Activated naive CD4-positive, alpha-beta T cell treated with anti-CD3 and anti-CD28 coated beads, Interleukin-2, amount 50 U/mL, for 72 hours (primary cell): ENCODE data around the gene PLXNC1. TPM values are rescaled to one million over a fixed set of nuclear protein-coding genes. Genes with fewer than 3 reads are reported as not detected.
A peak's percentile ranks its signal among the peaks of the same experiment; 100 is the strongest.

Source experiments
- ATAC-seq, 2 donors: fragments of 150-1000 bp; cut with Tn5 transposase; 2 replicates each; pipeline ENCODE4 v1.10.0; 2021; ENCODE audit warnings: mild to moderate bottlenecking in 2 of 2, moderate library complexity in 2 of 2
- DNase-seq, 2 donors: peaks; one replicate each; pipeline ENCODE4 v3.0.0; 2021 to 2022; ENCODE audit warnings: low spot score in 2 of 2
- H3K27ac Mint-ChIP-seq, 2 donors: one replicate each; pipeline ENCODE4 v1.8.0; 2022; ENCODE audit warnings: mild to moderate bottlenecking in 2 of 2, mixed read lengths in 2 of 2
- H3K36me3 Mint-ChIP-seq, 2 donors: one replicate each; pipeline ENCODE4 v1.8.0; 2022; ENCODE audit warnings: mixed read lengths in 2 of 2
- H3K9me3 Mint-ChIP-seq, 2 donors: one replicate each; pipeline ENCODE4 v1.8.0; 2022; ENCODE audit warnings: mixed read lengths in 2 of 2
- total RNA-seq, 2 donors: library from RNA; stranded (reverse); gene quantifications; one replicate each; pipeline ENCODE4 v1.2.3, GENCODE V29; 2022

Gene PLXNC1
- total RNA-seq, 2 donors from 2014 or later, result 3.1 to 9.2 TPM

DNA sequence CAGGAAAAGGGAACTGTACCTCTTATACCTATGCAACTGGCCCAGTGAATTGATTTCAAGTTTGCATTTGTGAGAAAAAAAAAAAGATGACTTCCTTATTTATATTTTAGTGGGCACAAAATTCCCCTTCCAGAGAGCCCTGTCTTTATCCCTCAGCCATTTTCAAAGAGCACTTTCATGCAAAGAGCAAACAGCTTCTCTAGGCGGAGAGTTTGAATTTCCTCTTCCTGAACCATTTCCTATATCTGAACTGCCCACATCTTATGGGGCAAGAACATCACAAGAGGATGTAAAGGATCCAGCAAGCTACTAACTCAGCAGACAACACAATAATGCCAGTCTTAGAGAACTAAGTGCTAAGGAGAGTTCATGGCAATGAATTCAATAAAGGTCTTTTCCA lies 22.3 kb upstream of the PLXNC1 start:
- no peak overlapping the region for H3K27ac Mint-ChIP-seq
- H3K9me3 Mint-ChIP-seq, result peaks cover 0 to 14% of the 10 kb centered on the region in 2 donors
- no peaks in the 10 kb centered on the region for H3K36me3 Mint-ChIP-seq
- DNase-seq (no peak), ATAC-seq (no peak)

DNA sequence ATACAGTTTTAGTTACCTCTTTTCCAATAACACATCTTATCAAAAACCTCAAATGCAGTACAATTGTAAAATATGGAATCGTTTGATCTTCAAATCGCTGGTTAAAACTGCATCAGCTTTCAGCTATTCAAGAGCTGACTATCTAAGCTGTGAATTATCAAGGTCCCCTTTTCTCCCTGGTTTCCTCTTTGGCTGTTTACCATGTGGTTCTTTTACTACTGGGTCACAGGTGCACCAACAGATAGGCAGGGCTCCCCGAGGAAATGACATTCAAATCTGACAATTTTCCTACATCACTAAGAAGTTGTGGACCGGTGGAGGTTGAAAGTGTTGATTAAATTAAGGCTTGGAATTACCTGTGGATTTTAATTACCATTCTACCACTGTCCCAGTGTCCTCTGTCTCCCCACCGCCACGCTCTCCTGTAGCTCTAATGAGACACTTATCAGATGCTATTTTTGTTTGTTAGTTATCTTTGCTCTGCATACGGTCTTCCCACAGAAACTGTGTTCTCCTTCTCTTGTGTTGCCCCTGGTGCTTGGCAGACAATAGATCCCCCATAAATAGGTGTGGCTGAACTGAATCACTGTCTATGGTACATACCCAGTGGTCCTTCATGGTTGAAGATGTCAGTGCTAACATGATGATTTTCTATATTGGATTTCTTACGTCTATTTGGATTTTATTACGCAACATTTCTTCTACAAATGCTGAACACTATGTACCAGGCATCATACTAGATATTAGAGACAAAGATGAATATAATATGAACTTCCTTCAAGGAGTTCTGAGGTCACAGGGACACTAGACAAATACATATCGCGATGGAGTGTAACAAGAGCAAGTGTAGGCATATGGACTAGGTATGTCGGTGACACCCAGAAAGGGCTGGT lies 20.9 kb upstream of the PLXNC1 start:
- peaks cover 0 to 14% of the 10 kb centered on the region in 2 donors for H3K9me3 Mint-ChIP-seq
- no peaks in the 10 kb centered on the region for H3K36me3 Mint-ChIP-seq
- DNase-seq (no peak), ATAC-seq (no peak)
- H3K27ac Mint-ChIP-seq, result no peak overlapping the region

DNA sequence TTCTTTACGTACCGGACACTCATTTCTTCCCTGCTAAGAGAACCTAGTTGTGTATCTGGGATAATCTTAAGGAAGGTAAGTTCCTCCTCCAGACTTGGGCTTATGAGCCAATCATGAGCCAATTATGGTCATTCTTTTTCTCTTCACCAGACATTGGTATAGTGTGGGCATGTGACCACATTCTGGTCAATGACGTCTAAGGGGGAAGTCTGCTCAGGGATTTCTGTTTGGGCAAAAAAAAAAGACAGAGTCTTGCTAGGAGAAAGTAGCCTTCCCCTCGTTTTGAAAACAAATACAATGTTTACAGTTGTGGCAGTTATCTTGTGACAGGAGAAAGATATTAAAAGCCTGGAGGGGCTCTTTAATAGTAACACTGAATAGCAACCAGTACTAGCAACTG lies 20.1 kb upstream of the PLXNC1 start:
- Mint-ChIP-seq H3K27ac (no peak overlapping the region), H3K36me3 (no peaks in the 10 kb centered on the region), H3K9me3 (peaks cover 0 to 14% of the 10 kb centered on the region in 2 donors)
- DNase-seq (no peak), ATAC-seq (no peak)

DNA sequence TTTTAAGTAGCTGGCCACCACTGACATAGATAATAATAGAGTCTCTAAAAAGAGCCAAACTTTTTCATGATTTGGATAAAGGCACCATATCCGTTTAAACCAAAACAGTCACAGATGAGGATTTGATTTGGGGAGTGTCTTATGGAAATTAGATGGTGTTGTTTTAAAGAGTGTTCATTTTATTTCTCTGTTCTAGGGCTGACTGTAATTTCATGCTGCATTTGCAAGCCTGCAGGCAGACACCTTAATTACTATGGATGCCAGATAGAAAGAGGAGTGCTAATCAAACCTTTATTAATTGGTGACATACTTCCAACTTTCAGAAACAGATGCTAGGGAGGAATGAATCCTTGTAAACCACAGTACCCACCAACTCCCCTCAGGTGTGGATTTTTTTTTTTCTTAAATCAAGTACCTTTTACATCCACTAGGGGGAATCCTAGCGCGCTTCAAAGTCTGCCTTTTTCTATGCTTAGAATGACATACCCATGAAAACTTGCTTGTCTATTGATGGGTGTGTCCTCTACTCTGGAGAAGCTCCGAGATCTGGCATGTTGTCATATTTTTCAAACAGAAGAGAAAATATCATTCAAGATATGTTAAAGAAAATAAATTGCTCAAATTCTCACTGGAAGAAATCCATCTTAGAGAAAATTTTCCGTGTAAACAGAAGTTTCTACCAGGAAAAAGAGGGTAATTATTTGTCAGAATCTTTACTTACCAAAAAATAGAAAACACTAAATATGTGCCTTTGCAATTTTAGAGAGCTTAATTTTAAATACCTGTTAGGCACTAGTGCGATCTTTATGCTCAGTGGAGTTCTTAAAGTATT lies 14.2 kb upstream of the PLXNC1 start:
- no peak overlapping the region for H3K27ac Mint-ChIP-seq
- DNase-seq, result no peak

DNA sequence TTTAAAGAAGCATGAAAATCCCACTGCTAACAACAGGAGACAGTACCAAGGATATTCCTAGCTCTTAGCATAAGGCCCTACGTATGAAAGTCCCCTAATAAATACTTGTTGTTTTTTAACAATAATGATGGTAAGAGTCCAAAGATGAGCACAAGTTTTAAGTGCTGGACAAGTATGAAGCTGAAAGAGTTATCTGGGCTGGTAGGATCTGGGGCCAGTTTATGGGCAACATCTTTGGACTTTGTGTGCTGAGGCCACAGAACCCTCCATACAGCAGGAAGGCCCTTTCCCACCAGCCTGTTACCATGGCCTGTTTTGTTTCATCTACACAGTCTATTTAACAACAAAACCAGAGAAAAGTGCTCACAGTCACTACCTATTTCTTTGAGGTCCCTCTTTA lies 12.5 kb upstream of the PLXNC1 start:
- H3K27ac Mint-ChIP-seq, result no peak overlapping the region
- no peaks in the 10 kb centered on the region for H3K9me3 Mint-ChIP-seq
- ATAC-seq (no peak), DNase-seq (no peak)
- H3K36me3 Mint-ChIP-seq, result no peaks in the 10 kb centered on the region

More for the DNA sequence above, 14.2 kb upstream of the PLXNC1 start:
- peaks cover 0 to 5% of the 10 kb centered on the region in 2 donors for H3K9me3 Mint-ChIP-seq
- H3K36me3 Mint-ChIP-seq, result no peaks in the 10 kb centered on the region
- ATAC-seq, result peak; percentile 64 to 70

DNA sequence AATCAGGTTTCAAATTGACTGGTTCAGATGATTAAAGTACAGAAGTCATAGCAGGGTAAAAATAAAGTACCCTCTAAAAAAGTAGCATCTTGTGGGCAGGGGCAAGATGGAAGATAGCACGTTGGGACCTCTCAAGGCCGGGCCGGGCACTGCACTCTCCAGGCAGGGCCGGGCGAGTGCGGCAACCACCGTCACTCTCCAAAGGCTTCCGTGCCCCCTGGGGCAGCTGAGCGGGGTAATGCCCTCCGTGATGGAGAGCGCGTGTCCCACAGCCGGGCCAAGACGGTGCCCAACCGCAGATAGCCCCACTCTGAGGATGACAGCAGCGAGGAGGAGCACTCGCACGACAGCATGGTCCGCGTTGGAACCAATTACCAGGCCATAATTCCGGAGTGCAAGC lies 8.6 kb upstream of the PLXNC1 start:
- DNase-seq, result no peak
- no peak for ATAC-seq
- Mint-ChIP-seq H3K9me3 (no peaks in the 10 kb centered on the region), H3K27ac (no peak overlapping the region), H3K36me3 (no peaks in the 10 kb centered on the region)

DNA sequence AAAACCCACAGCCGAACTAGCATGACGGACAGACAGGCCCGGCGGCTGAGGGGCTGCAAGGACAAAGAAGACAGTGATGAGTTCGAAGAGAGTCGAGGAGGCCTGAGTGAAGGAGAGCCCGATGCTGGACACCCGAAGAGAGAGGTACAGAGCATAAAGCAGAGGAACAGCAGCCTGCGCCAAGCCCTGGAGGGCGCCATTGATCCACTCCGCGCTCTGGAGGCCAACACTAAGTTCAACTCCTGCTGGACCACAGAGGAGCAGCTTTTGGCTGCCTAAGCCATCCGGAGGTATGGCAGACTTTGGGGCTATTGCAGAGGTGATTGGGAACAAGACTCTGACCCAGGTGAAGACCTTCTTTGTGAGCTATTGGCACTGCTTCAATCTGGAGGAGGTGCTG lies 7.8 kb upstream of the PLXNC1 start:
- Mint-ChIP-seq H3K36me3 (no peaks in the 10 kb centered on the region), H3K9me3 (no peaks in the 10 kb centered on the region), H3K27ac (no peak overlapping the region)
- peak in 1 of 2 donors; percentile 63 for DNase-seq
- ATAC-seq, result peak; percentile 66 to 79

DNA sequence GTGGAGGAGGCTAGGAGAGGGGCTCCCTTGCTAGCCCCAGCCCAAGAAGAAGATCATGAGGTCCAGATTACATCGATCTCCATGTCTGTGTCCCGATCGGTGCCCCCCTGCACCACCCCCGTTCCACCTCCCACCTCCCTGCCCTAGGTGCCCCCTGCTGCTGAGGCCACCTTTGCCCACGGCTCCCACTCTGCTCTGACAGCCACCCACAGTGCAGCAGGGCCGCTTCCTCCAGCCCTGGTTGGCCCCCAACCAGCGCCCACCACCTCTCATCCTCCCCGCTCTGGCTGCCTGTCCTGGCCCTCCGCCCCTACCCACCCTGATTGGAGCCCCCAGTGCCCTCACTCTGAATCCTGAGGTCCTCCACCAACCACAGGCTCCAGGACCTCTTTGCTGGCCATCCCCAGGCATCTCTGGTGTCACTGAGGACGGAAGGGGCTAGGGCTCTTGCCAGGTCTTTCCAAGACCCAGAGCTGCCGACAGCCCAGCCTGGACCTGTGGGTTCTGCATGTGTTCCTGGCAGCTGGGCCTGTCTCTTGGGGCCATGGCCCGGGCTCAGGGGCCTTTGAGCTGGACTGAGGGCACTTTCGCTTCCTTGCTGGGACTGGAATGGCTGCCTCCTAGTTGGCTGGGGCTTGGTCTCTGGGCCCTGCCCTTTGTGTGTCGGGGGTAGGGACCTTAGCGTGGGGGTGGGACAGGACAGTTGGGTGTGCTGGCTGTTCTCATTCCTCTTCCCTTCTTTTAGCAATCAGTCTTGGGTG lies 7.2 kb upstream of the PLXNC1 start:
- DNase-seq (no peak), ATAC-seq (peak in 1 of 2 donors; percentile 26)
- no peak overlapping the region for H3K27ac Mint-ChIP-seq
- H3K9me3 Mint-ChIP-seq, result no peaks in the 10 kb centered on the region
- H3K36me3 Mint-ChIP-seq, result no peaks in the 10 kb centered on the region

DNA sequence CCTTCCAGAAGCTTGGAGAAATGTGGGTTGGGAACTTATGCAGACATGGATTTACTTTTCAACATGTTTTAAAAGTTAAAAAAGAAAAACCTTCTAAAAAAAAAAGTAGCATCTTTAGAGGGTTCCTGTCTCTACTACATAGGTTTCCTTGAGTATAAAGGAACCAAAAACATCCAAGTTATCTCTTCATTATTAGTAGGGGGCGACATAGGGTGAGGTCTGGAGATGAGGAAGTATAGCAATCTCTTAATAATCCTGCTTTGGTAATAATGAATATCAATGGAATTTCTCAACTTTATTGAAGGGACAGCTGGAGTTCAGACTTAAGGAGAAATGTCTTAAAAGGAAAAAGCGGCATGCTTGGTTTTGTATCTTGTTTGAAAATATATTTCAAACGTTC lies 6.5 kb upstream of the PLXNC1 start:
- DNase-seq (no peak), ATAC-seq (no peak)
- Mint-ChIP-seq H3K27ac (no peak overlapping the region), H3K36me3 (no peaks in the 10 kb centered on the region), H3K9me3 (no peaks in the 10 kb centered on the region)

DNA sequence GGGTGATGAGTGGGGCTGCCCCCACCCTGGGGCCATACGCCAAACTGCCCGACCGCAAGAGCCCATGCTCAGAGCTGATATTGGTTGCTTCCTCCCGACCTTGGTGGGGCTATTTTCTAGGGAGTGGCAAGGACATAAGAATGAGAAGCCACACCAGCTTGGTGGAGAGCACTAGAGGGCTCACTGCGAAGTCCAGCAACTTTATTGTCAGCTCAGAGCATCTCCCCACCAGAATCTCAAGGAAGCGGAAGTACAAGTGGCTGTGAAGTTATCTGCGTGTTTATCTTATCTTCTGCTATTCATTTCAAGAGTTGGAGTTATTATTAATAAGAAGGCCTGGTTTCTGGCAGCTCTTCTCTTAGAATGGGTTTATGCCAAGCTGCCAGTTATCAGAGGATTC lies 4.9 kb upstream of the PLXNC1 start:
- no peak for DNase-seq
- Mint-ChIP-seq H3K27ac (no peak overlapping the region), H3K36me3 (no peaks in the 10 kb centered on the region), H3K9me3 (no peaks in the 10 kb centered on the region)
- ATAC-seq, result no peak

DNA sequence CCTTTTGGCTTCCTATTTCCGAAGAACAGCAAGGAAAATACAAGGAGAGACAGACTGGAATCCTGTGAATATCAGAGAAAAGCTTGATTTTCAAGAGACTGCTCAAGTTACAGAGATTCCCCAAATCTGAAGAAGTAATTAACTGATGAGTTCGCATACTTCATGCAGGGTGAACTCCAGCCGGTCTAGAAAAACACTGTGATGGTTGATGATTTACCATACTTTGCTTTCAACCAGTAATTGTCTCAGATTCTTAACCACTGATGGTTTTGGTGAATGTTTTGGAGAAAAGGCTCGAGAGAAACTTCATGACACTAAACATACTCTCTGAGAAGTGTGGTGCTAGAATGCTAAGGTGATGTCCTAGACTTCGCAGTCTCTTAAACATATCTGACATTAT lies 4.4 kb upstream of the PLXNC1 start:
- Mint-ChIP-seq H3K36me3 (no peaks in the 10 kb centered on the region), H3K27ac (no peak overlapping the region), H3K9me3 (no peaks in the 10 kb centered on the region)
- DNase-seq (no peak), ATAC-seq (no peak)

DNA sequence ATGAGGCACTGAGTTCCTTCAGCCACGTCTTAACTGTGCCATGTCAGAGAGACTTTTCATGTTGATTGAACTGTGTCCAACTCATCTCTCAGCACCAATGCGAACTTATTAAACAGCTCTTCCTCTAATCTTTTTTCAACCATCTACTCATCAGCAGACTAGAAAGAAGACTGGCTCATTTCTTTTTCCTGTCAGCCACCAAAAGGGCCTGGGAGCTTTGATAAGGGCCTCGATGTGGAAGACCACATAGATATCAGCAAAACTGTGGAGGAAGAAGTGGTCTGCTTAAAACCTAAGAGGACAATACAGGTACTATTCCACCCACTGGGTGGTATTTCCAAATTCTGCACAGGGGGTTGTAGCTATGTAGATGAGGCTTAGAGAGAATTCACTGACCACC lies 3.6 kb upstream of the PLXNC1 start:
- ATAC-seq (no peak), DNase-seq (no peak)
- H3K27ac Mint-ChIP-seq, result no peak overlapping the region
- H3K36me3 Mint-ChIP-seq, result no peaks in the 10 kb centered on the region
- no peaks in the 10 kb centered on the region for H3K9me3 Mint-ChIP-seq

DNA sequence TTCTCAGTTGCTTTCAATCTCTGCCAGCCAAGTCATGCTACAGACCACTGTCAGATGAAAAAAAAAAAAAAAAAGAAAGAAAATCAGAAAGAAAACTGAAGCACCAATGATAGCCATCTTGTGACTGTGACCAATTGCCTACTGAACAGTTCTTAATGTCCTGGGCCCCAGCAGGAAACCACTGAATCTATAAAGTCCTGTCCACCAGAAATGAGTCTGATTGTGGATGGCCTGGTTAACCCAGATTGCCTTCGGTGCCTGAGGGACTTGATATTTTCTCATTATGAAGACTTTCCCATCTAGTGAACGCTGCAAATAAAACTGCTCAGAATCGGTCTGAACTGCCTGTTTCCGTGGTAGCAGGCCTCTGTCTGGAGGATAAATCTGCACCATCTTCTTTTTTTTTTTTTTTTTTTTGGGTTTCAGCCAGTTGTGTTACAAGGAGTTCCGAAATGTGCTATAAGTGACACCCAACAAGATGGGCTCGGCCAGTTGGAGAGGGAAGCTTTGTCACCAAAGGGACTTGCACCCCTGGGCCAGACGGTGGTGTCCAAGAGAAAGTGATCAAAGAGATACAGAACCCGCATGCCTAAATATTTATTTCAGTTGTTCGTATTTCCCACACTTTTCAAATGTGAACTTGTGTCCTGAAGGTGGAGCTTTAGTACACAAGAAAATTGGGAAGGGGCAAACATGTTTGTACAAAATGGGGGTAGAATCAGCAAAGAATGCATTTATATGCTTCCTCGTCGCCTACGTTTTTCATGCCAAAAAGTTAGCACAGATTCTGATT lies 3.0 kb upstream of the PLXNC1 start:
- Mint-ChIP-seq H3K27ac (no peak overlapping the region), H3K36me3 (no peaks in the 10 kb centered on the region), H3K9me3 (no peaks in the 10 kb centered on the region)
- DNase-seq (no peak), ATAC-seq (no peak)

DNA sequence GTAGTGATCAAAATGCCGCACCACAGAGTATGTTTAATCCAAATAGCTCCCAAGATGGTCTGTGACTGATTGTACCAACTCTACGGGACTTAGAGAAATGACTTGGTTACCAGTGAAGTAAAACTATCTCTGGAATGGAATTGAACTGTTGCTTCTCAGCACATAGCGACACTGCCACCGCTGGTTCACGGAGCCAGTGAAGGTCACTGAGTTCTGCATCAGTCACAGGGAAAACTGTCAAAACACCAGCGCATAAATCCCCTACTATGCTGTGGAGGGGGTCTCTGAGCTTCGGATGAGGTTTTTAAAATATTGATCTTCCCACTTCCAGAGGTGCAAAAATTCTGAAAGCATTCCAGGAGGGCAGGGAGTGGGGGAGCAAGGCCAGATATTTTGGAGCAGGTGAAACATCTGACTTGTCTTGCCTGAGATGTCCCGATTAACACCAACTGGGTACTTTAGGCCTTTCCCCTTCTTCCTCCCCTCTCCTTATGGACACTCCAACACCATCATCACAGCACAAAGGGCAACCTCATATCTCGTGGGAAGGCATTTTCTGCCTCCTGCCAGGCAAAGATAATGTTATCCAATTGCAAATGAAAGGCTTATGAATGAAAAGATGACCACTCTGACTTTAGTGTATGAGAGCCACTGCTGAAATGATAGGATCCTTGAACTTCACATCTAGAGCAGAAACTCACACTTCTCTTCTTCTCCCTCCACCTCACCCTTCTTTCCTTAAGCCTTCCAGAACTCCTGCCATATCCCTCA lies 2.0 kb upstream of the PLXNC1 start:
- DNase-seq (no peak), ATAC-seq (no peak)
- Mint-ChIP-seq H3K9me3 (no peaks in the 10 kb centered on the region), H3K27ac (no peak overlapping the region), H3K36me3 (no peaks in the 10 kb centered on the region)

DNA sequence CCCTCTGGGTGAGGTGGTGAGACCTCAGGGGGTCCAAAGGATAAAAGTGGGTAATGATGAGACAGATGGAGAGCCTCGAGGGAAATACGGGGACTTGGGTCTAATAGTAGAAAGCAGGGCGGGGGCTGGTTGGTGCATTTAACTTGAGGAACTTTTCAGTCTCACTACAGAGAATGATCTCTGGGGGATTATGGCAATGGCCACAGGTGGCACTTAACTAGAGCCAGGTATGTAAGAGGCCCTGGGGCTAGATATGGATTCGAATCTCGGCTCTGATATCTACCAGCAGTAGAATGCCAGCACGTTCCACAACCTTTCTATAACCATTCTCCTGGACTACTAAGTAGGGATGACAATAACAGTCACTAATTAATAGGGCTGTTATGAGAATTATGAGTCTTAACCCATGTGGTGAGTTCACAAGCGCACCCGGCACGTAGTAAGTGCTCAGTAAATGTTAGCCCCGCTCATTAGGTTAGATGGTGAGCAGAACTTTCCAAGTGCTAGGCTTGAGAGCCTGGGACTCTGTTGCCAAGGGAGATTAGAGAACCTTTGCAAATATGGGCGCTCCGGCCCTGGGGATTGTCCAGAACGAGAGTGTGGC lies 888 bp upstream of the PLXNC1 start:
- Mint-ChIP-seq H3K27ac (no peak overlapping the region), H3K9me3 (no peaks in the 10 kb centered on the region)
- no peak for ATAC-seq

More for the DNA sequence above, 888 bp upstream of the PLXNC1 start:
- no peaks in the 10 kb centered on the region for H3K36me3 Mint-ChIP-seq
- DNase-seq, result no peak
